Cardiac fibroblast (primary cell): ENCODE results near the gene SEMA4D.

ENCODE experiments used
- DNase-seq, 2 donors: peaks; one replicate each; pipeline versions ENCODE4 v3.0.0 to v3.0.0-alpha.2; 2010; ENCODE audit warnings: low read depth in 2 of 2
- H3K4me3 ChIP-seq, 2 donors: replicated peaks in 1 of 2; 1 replicate in 1 of 2; 2 replicates in 1 of 2; pipeline ENCODE4 v1.5.1; 2011; ENCODE audit warnings: low read depth in 2 of 2, low read length in 2 of 2, mild to moderate bottlenecking in 2 of 2, moderate library complexity in 1 of 2
- TF ChIP-seq, protein P1 (sequence below): IDR thresholded peaks from one replicate; pipeline ENCODE4 v1.5.1; 2011; ENCODE audit warnings: low read depth, mild to moderate bottlenecking, low read length, inconsistent platforms

The SEMA4D gene

DNA sequence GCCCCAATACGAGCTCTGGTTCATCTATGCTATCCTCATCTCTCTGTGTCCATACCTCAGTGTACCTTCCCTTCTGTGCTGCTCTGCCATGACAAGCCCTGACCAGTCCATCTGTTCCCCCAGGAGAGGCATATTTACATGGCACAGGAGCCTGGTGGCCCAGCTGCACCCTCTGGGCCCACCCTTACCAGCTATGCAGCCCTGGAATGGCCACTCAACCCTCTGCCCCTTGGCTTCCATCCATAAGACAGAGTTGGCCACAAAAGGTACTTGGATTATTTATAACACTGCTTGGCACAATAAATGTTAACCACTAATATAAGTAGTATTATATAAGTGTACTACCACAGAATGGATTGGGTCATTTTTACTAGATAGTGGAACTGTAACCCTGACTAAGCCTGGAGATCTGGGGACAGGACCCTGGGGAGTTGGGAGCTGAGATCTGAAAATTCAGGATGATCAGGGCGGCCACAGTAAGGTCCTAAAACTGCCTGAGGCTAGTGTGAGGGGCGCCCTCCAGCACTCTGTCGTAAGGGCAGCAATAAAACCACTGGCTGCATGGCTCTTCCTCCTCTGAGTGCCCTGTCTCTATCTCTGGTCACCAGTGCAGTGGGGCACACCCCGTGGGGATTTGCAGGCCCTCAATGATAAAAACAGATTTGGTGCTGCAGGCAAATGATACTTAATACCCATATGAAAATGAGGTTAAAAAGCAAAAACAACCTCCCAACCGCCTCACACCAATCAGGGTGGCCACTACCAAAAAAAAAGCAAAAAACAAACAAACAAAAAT is 65.8 kb downstream of the SEMA4D start:
- TF ChIP-seq, protein P1, sequence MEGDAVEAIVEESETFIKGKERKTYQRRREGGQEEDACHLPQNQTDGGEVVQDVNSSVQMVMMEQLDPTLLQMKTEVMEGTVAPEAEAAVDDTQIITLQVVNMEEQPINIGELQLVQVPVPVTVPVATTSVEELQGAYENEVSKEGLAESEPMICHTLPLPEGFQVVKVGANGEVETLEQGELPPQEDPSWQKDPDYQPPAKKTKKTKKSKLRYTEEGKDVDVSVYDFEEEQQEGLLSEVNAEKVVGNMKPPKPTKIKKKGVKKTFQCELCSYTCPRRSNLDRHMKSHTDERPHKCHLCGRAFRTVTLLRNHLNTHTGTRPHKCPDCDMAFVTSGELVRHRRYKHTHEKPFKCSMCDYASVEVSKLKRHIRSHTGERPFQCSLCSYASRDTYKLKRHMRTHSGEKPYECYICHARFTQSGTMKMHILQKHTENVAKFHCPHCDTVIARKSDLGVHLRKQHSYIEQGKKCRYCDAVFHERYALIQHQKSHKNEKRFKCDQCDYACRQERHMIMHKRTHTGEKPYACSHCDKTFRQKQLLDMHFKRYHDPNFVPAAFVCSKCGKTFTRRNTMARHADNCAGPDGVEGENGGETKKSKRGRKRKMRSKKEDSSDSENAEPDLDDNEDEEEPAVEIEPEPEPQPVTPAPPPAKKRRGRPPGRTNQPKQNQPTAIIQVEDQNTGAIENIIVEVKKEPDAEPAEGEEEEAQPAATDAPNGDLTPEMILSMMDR: no peak
- H3K4me3 ChIP-seq: no peak overlapping the region
- DNase-seq: no peak

DNA sequence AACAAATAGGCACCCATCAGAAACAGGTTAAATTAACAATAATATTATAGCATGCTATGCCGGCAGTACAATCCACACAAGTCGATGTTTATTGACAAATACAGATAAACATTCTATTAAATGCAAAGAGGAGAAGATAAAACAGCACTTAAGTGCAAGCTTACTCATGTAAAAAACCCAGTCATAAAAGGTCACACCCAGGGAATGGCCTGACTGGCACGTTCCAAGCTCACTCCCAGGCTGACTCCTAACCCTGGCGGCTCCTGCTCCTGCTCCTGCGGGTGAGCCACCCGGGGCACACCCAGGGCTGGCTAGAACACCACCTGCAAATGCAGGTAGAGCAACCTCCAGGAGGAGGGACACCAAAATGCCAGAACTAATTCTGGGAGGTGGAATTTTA is 66.9 kb downstream of the SEMA4D start:
- no peak overlapping the region for H3K4me3 ChIP-seq
- TF ChIP-seq, protein P1: no peak
- DNase-seq: no peak

DNA sequence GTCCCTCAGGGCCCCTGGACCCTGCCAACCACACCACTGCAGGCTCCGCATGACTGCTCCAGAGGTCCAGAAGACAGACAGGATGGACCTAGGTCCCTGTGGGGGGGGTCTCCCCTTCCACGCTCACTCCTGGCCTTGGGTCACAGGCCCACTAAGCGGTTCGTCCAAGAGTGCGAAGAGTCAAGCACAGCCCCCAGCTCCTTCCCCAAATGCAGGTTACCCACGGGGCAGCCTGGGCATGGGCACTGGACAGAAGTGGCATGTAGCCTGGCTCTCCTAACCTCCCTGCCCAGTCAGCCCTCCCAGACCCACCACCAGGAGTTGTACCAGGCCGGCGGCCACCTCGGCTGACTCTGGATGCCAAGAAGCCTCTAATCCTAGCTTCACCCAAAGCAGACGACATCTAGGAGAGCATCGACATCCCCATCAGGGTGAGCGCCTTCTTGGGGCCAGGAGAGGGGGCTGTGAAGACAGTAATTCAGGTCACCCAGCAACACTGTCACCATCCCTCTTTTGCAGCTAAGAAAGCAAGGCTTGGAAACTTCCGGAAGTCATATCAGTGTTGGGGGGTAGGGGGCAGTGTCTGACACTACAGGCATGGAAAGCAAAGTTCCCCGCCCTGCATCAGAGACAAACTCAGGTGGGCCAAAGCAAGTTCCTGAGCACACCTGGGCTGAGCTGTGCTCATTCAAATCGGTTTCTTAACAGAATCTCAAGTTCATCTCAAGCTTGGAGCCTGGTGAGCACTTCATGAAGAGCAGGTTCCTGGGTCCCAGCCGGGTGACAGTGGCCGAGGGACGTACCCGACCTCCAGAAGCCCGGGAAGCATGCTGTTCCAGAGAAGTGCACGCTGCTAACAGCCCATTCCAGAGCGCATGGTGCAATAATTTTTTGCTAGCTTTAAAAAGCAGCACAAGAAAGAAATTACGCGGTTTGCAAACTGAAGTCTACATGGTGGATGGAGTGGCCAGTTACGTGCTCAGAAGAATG is 68.7 kb downstream of the SEMA4D start:
- no peak overlapping the region for H3K4me3 ChIP-seq
- DNase-seq: no peak
- TF ChIP-seq, protein P1: no peak

DNA sequence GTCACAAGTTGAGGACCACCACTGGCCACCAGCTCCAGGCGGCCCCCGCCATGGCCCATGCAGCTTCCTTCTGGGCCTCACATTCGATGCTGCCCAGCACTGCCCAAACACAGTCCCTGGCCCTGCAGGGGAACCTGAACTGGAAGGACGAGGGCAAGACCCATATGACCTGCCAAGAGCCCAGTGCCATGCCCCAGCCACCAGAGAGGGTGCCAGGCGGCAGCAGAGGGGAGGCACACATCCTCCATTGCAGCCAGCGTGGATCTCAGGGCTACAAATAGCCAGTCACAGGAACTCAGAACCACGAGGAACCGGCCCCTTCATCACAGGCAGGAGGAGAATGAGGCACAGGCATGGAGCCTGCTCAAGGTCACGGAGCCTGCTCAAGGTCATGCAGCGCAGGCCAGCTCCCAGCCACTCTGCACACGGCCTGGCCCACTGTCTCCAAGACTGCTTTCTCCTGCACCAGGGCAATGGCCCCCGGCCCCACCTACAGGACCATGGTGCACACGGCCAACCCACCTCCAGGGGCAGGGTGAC is 69.6 kb downstream of the SEMA4D start:
- TF ChIP-seq, protein P1: no peak
- no peak for DNase-seq

DNA sequence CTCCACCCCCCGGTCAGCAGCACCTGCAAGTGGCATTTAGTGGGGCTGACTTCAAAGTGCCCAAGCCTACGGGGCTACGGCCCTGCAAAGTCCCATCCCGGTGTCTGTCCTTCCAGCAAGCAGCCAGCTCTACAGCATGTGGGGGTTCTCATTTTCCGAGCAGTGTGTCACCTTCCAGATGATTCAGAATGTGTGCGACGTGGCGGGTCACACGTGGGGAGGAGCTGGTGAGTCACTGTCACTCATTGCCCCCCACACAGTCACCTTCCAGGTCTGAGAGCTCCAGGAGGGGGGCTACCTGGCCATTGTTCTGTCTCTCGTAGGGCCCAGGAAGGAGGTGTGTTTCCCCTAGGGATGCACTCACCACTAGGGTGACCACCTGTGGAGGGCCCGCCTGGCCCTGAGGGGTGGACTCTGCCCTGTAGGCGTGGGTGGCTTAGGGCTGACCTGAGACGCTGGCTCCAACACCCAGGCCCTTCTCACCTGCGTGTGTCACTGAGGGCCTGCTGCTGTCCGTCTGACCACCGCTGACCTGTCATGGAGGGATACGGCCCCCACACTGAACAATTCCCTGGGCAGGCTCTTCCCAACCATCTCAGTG is 70.2 kb downstream of the SEMA4D start:
- no peak for DNase-seq
- H3K4me3 ChIP-seq: no peak overlapping the region
- TF ChIP-seq, protein P1: no peak

More for the DNA sequence above, 69.6 kb downstream of the SEMA4D start:
- no peak overlapping the region for H3K4me3 ChIP-seq

DNA sequence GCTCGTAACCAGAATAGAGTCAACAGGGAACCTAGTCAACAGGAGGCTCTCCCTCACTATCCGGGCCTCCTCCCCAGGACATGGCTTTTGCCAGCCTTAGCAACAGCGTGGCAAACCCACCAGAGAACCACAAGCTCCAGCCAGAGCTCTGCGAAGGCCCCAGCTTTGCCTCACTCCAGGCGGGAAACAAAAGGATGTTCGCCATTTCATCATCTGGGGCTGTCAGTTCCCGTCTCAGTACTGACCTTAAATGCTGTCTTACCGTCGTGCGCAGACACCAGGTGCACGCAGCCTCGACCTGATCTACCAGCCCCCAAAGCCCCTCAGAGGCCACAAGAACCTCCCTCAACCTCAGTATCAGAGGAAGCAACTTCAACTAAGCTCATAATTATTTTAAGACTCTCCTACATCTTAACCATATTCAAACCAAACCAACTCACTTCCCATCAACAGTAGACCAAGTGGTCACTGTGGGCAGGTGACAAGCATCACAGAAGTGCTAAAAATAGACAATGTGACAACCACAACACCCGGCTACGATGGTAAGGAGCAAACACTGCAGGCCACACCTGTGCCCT is 71.4 kb downstream of the SEMA4D start:
- no peak for DNase-seq
- TF ChIP-seq, protein P1: no peak
- no peak overlapping the region for H3K4me3 ChIP-seq
